HG03103 (cell line): ENCODE measurements around the gene FLOT2.
"Not testable (repeated sequence)": the region's sequence is repeated elsewhere in the genome, so short reads cannot be mapped to it uniquely, and the experiment has no call there.

Experiments
- ATAC-seq: cut with Tn5 transposase; IDR thresholded peaks from one replicate; pipeline ENCODE4 v1.9.1; 2021; ENCODE audit warnings: low read depth; ENCODE audit not compliant: unreplicated experiment

The FLOT2 gene

DNA sequence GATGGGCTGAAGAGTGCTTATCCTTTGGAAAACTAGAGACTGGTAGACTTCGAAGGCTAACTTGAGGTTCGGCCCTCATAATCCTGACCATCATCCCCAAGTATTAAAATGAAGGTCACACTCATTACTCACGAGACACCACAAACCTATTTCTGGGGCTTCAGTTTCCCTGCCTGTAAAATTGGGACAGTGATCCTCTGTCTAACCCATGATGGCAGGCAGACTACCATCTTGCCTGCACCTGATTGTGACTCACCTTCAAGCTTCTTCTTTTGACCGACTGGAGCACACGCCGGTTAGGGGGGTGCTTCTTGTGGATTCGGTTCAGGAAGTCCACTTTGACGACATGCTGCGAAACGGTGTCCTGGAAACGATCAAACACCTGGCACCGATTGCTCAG is 19.5 kb upstream of the FLOT2 start:
- no peak for ATAC-seq

DNA sequence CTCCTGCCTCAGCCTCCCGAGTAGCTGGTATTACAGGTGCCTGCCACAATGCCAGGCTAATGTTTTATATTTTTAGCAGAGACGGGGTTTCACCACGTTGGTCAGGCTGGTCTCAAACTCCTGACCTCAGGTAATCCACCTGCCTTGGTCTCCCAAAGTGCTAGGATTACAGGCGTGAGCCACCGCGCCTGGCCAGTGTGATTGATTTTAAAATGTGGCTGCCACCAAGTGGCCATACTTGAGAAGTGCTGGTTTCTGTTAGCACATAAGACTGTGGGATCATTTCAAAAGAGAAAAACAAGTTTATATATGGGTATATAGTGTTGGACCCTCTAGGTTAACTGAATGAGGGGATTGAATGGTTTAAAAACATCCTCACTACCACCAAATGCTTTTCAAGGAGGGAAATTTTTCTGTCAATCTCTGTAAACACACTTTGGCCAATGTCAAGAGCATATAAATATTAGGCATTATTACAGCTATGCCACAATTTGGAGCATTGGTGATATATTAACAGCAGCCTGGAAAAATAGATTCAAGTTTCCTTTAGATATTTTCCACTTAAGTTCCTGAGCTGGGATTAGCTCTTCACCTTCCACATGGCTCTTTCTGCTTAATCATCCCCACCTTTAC is 18.9 kb upstream of the FLOT2 start:
- ATAC-seq, result no peak

DNA sequence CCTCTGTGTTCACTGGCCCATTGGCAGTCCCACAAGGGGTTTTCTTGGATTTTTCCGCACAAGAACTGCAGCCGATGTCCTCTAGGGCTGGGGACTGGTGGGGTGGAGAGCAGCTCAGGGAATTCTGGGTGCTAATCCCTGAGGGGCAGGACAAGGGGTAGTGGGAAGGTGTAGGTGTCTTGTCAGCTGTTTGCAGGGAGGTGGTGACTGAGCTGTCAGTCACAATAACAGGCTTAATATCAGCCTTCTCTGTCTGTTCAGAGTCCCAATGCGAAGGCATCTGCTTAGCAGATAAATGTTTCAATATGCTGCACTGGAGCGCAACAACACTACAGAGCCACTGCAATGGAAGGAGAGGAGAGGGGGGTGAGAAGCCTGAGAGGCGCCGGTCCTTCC is 15.4 kb upstream of the FLOT2 start:
- ATAC-seq, result no peak

DNA sequence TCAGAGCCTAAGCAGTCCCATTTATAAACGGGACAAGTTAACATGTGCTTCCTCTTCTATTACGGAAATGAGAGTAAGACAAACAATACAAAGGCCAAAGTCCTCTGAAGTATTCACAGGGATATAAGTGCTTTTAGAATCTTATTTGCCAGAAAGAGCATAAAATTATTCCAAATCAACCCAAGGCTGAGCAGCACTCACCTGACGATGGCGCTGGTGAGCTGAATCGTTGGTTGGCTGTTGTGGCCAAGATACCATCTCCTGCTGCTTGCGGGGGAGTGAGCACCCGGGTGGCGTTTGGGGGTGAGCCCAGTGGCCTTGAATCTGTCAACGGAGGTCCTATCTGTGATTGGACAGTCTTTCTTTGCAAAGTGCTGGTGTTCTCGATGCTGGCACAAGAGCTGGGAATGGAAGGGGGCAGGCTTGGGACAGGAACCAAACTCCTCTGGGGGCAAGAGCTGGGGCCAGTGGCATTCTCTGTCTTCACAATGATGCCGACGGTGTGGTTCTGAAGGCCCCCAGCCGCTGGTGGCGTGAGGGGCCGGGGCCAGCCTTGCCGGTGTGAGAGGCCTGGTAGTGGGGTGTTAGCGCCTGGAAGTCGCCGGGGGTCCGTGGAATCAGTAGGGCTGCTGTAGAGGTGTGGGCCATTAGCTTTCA is 14.9 kb upstream of the FLOT2 start:
- no peak for ATAC-seq

DNA sequence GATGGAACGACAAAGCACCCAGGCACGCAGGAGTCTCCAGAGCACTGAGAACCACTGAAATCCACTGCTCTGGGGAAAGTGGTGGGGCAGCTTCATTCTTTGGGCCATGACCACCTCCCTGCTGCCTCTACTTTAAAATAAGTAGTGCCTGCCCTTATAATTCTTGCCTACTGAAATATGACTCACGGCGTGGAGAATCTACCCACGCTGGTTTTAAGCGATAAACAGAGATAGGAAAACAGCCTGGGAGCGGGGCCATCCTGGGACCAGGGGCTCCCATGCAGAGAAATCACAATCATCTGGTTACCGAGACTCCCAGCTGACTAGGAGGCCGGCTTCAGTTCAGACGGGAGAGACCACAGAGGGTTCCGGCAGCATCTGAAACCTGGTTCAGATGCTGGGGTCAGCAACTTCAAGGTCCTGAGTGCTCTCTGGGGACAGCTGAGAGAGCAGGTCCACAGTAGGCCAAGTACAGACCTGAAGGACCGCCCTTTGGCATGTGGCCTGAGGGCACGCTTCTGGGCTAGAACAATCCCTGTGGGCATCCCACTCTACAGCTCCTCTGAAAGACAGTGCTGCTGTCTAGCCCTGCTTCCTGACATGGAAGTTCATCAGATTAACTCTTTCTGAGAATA is 14.0 kb upstream of the FLOT2 start:
- no peak for ATAC-seq

DNA sequence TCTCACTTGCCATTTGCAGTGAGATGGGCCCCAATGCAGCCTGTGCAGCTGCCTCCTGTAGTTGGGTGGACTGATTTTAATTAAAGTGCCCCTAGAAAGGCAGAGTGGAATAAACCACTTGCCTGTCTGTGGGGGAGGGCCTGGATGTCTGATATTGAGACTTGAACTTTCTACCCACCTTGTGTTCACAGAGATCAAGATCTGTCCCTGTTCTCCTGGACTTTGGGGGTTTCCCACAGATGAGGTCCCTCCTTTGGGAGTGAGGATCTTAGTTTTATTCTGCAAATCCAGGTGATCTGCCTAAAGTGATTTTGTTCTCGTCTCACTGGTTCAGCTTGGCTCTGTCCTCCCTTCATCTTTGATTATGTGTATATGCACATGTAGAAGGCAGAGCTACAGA is 13.0 kb upstream of the FLOT2 start:
- no peak for ATAC-seq

DNA sequence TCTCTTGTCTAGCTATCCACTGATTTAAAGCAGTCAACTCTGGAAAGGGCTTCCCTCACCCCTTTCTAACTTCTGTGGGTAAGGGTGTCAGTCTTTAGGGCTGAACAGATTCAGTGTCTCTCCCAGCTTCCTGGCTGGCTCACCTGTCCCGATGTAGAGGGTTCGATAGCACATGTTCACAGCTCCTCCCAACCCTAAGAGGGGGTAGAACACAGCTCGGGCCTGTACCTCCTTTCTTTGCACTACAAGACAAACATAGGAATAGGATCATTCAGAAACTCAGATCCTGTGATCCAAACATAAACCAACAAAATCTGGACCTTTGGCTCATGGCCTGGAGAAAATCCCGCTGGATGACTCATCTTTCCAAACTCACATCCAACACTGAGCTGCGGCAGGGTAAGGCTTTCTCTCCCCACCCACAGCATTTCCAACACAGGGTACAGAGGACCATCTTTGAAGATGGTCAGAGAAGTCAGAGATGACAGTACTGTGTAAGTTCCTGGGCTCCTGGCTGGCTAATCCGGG is 11.2 kb upstream of the FLOT2 start:
- ATAC-seq, result no peak

DNA sequence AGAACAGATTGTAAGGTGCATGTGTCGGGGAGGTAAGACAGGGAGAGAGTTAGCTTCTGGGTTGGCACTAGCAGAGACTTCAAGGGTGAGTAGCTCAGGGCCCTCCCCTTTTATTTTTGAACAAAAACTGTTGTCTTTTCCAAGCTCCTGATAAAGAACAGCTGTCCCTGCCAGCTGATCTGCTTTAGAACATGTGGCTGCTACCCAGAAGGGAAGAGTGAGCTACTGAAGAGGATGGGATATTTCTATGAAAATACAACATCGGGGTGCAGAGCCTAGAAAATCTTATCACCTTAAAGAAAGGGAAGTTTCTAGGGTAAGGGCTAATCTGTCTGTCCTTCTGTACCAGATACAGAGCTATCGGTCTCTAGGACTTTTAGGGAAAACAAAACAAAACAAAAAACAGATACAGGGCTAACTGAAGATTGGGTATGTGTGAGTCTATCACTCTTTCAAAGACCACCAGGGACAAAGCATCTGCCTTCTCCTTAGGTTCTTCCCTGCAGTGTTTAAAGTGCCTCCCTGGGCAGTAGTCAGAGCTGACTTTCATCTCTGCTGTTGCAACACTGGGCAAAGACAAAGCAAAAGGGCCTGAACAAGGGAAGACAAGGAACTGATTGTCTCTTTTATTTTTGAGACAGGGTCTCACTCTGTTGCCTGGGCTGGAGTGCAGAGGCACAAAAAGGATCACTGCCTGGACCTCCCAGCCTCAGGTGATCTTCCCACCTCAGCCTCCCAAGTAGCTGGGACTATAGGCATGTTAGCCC is 10.4 kb upstream of the FLOT2 start:
- no peak for ATAC-seq

DNA sequence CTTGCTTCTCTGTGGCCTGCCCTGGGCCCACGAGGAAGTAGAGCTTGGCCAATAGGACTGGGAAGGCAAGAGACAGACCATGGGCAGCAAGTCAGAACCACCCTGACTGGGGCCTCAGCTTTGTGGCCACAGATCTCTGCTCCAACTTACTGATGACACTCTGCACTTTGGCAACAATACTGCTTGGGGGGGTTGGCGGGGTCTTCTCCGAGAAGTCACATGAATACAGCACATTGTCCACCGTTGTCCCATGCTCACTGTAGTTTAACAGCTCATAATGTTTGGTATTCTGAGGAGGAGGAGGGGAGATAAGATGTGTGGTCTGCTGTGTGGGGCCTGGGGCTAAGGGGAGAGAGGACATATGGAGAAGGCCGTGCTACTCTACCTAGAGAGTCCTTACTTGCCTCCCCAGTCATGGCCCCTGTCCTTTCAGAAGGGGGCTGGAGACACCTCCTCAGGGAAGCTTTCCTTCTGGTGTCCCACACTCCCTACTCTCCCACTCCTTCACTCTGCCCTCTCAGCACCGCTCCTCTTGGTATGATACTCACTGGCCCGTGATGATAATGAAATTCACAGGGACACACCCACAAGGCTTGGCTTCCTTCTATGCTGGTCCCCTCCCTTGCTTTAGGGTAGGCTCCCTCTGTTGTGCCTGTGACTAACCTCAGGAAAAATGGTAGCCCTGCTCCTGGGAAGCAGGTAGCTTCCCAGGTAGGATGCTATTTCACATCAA is 9.3 kb upstream of the FLOT2 start:
- ATAC-seq, result no peak

DNA sequence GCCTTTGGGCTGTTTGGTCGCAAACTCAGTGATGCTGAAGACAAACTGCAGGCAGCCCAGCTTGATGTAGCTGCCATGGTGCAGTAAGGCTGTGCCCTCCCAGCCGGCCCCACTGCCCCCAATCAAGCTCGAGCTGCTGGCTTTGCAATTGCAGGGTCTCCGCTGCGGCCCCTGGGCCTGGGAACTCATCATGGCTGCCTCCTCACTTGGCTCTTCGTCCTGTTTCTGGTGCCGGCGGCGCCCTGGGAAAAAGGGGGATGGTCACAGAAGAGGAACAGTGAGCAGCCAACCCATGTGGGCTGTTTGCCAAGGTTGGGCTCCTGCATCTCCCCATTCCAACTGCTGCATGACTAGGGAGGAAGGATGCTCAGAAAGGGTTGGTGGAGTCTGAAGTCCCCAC is 8.7 kb upstream of the FLOT2 start:
- ATAC-seq, result no peak

DNA sequence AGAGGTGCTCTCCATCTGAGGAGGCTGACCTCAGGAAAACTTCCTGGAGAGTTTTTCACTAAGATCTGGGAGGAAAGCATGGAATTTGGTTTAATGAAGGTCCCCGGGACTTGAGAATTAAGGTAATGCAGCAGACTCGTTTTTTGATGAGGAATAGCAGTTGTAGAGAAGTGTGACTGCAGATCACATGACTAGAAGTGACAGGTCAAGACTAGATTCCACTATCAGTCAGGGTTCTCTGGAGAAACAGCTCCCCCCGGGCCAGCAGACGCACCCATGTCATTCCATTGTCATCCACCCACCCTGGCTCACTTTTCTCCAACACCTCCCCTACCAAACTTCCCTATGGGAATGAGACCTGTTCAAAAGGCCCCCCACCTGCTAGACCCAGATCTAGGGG is 7.3 kb upstream of the FLOT2 start:
- no peak for ATAC-seq

DNA sequence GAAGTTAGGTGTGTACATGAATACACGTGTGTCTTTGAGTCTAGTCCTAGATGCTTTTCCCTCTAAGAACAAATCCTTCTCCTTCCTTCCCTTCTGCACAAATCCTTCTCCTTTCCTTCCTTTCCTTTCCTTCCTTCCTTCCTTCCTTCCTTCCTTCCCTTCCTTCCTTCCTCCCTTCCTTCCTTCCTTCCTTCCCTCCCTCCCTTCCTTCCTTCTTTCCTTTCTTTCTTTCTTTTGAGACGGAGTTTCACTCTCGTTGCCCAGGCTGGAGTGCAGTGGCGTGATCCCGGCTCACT is 6.0 kb upstream of the FLOT2 start:
- ATAC-seq, result not testable (repeated sequence)

DNA sequence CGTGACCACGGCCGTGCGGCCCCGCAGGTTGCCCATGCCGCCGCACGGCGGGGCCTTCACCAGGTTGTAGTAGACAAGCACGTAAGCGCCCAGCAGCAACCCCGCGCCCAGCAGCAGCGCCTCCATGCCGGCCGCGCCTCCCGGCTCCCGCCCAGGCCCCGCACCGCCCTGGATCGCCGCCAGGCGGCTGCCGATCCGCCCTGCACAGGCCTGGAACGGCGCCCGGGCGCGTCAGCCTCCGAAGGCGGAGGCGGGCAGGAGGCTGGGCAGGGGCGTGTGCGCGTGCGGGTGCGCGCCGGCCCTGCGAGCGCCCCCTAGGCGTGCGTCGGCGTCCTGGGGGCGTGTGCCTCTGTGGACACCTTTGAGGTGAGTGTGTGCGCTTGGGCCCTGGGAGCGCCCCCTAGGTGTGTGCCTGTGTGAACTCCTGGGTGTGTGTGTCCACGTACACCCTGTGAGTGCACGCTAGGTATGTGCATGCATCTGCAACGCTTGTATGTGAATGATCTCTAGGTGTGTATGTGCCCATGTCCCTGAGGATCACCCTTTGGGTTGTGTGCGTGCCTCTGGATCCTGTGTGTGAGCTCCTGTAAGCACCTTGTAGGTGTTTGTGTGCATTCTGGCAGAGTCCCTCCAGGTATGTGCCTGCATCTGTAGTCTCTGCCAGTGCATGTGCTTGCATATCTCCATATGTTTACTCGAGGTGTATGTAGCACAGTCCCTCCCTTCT is 5.4 kb upstream of the FLOT2 start, which contains the start of gene DHRS13:
DHRS13 (minus strand) TSS at position 261 of the 727 bp plus-strand sequence; CDS start at position 126, 135 bp downstream.
- peak; percentile 78 for ATAC-seq

DNA sequence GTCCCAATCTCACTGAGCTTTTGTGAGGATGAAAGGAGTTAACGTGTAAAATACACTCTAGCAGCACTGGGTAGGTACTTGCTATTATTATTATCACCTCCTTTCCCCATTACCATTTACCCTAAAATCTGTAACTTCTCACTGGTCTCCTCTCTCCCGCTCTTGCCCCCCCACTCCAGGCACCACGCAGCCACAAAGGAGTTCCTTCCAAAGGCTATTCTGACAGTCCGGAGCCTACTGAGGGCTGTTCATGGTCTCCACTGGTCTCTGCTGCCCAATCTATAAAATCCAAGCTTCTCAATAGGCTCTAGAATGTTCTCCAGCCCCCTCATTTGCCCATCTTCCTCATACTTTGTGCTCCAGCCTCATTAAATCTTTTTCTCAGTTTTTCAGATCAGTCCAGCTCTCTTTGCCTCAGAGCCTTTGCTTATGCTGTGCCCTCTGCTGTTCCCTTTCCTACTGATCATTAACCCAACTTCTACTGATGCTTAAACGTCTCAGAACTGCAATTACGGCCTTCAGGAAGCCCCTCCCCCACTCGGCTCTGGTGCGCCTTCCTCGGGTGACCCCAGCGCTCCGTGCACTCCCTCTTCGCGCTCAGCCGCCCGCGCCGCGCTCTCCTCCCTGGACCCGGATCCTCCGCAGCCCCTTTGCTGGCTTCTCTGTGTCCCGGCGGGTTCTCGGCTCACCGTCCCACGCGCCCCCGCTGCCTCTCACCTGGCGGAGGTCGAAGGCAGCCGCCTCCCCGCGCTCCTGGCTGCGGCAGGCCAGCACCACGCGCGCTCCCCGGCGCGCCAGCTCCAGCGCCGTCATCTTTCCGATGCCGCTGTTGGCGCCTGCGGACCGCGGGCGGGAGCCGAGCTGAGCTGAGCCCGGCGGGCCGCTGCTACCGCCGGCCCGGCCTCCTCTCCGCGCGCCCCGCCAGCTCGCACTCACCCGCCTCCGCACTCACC is 4.6 kb upstream of the FLOT2 start:
- no peak for ATAC-seq

DNA sequence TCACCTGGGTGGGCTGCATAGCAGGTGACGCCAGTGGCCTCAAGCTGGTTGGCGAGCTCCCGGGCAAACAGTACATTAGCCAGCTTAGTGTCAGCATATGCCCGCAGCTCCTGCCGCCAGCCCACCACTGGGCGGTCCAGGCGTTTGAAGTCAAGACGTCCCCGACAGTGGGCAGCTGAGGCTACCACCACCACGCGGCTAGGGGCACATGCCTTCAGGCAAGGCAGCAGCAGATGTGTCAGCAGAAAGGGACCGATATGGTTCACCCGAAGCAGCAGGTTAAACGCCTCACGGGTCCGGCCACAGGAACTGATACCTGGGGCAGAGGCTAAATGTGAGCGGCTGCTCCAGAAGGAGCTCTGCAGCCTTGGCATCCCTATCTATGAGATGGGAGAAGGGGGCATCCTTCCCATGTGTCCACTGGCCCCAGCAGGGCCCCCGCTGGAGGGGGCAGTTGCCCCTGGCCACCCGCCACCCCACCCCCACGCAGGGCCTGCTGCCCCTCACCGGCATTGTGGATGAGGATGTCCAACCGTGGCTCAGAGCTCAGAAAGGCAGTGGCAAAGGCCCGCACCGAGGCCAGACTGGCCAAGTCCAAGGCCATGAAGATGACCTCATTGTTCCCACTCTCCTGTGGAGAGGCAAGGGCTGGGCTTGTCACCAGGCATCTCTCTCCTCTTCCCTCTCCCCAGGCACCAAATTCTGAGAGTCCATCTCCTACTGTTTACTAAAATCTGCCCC is 3.6 kb upstream of the FLOT2 start:
- ATAC-seq, result no peak

DNA sequence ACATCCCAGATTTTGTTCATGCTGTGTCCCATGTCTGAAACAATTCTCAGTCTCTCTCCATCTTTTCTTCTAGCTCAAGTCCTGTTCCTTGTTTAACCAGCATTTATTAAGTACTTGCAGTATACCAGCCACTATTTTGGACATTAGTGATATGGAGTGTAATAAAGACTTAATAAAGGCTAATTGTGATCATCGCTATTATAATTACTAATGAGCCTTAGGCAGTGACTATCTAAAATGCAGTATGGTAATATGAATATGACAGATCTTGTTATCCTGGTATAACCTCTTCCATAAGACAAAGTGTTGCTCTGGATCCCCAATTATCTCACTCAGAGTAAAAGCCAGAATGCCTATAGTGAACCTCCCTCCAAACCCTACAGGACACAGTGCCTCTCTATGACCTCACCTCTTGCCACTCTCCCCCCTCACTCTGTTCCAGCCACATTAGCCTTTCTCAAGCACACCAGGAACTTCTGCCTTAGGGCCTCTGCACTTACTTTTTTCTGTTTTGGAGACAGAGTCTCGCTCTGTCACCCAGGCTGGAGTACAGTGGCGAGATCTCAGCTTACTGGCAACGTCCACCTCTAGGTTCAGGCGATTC is 1.8 kb upstream of the FLOT2 start:
- ATAC-seq, result no peak

DNA sequence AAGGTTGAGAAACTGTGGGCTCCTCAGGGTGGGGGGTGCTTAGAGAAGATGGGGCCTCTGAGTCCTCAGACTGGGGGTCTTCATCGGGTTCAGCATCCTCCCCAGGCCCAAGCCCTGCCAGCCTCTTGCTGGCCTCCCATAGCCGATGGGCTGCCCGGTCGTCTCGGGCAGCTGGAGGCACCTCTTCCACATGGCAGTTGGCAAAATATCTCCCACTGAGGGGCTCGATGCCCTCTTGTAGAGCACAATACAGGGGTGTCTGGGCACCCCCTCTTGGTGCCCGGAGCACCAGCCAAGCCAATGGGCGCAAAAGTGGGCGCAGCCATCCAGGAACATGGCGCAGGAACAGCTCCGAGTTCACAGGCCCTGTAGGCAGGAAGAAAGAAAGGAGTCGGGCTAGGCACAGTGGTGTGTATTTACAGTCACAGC is 1.0 kb upstream of the FLOT2 start:
- no peak for ATAC-seq
